Activated B cell treated with CpG ODN at 0.5 μM for 24 hours (primary cell): ENCODE data around the gene ODAPH. TPM values are rescaled to one million over a fixed set of nuclear protein-coding genes. Genes with fewer than 3 reads are reported as not detected.

ENCODE experiments used
- ATAC-seq: fragments of 200-7000 bp; cut with Tn5 transposase; one replicate; pipeline ENCODE4 v1.10.0; 2021; ENCODE audit warnings: low read depth, mild to moderate bottlenecking, moderate library complexity
- CTCF ChIA-PET: fragments of 350-600 bp; sonication (Branson Sonifier 250); formaldehyde crosslinking; loops from one replicate; lab custom pipeline; 2021; ENCODE audit warnings: antibody characterized with exemption; lab: Charles Lee
- POLR2A ChIA-PET: fragments of 350-600 bp; sonication (Branson Sonifier 250); formaldehyde crosslinking; loops from one replicate; lab custom pipeline; 2021; ENCODE audit warnings: antibody characterized with exemption; lab: Charles Lee
- DNase-seq: peaks from one replicate; pipeline ENCODE4 v3.0.0; 2022
- H3K27ac Mint-ChIP-seq: one replicate; pipeline ENCODE4 v1.8.0; 2020; ENCODE audit warnings: mixed read lengths
- H3K27me3 Mint-ChIP-seq: one replicate; pipeline ENCODE4 v1.8.0; 2021; ENCODE audit warnings: mixed read lengths
- H3K36me3 Mint-ChIP-seq: one replicate; pipeline ENCODE4 v1.8.0; 2021; ENCODE audit warnings: low read depth, mixed read lengths
- H3K4me1 Mint-ChIP-seq: one replicate; pipeline ENCODE4 v1.8.0; 2021; ENCODE audit warnings: mixed read lengths
- H3K4me3 Mint-ChIP-seq: one replicate; pipeline ENCODE4 v1.8.0; 2020; ENCODE audit warnings: mild to moderate bottlenecking, mixed read lengths
- H3K9me3 Mint-ChIP-seq: one replicate; pipeline ENCODE4 v1.8.0; 2020; ENCODE audit warnings: mixed read lengths
- CTCF ChIP-seq: fragments of 200-600 bp; IDR thresholded peaks from one replicate; pipeline ENCODE4 v1.8.0; 2022; ENCODE audit warnings: antibody characterized with exemption, mild to moderate bottlenecking
- intact Hi-C: fragments of 100-400 bp; cut with micrococcal nuclease; formaldehyde crosslinking; loops from one replicate; pipeline ENCODE4 v1.15.1; 2024
- total RNA-seq: library from RNA; stranded (reverse); gene quantifications from 2 replicates; pipeline ENCODE4 v1.2.3, GENCODE V29; 2022

ODAPH gene
- total RNA-seq, 1 donor from 2014 or later = not detected

- intact Hi-C loops = no loop called here
- no peak overlapping the region for H3K4me3 Mint-ChIP-seq
- TF ChIP-seq CTCF = no peak
- no peaks in the 10 kb centered on the region for H3K36me3 Mint-ChIP-seq
- H3K27me3 Mint-ChIP-seq = peaks cover 9% of the 10 kb centered on the region
- peaks cover 2% of the 10 kb centered on the region for H3K4me1 Mint-ChIP-seq
- DNase-seq (no peak), ATAC-seq (no peak)
- H3K27ac Mint-ChIP-seq = no peak overlapping the region
- no peaks in the 10 kb centered on the region for H3K9me3 Mint-ChIP-seq
- ChIA-PET POLR2A (no interaction called here), CTCF (interaction anchor here (1.2 kb wide), 1 partner anchor 281 kb away, joined by 3 read pairs; no protein-coding TSS in a partner anchor)
Observed at GRCh38 chr4:75566911-75567310, 11.0 kb downstream of the ODAPH start.

DNA sequence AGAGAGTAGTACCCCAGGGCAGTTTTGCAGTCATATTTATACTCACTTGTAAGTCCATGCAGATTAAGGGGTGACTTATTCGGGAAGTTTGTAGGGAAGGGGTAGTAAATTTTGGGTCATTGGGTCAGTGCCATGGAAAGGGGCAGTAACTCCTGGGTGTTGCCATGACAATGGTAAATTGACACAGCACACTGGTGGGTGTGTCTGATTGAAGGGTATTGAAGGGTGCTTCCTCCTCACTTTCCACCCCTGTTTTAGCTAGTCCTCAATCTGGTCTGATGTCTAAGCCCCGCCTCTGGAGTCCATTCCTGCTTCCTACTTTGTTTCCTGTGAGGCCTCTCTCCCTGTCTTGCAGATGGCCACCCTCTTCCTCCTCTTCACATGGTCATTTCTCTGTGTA, 11.9 kb downstream of the ODAPH start:
- no peak overlapping the region for H3K27ac Mint-ChIP-seq
- H3K27me3 Mint-ChIP-seq = peaks cover 8% of the 10 kb centered on the region
- no peak for ATAC-seq
- H3K36me3 Mint-ChIP-seq = no peaks in the 10 kb centered on the region
- no peaks in the 10 kb centered on the region for H3K9me3 Mint-ChIP-seq
- no peak overlapping the region for H3K4me3 Mint-ChIP-seq
- intact Hi-C loops = no loop called here
- peaks cover 2% of the 10 kb centered on the region for H3K4me1 Mint-ChIP-seq
- POLR2A ChIA-PET = no interaction called here
- no peak for DNase-seq
- CTCF ChIA-PET = interaction anchor here (1.2 kb wide), 1 partner anchor 280 kb away, joined by 3 read pairs; no protein-coding TSS in a partner anchor
- no peak for TF ChIP-seq CTCF

DNA sequence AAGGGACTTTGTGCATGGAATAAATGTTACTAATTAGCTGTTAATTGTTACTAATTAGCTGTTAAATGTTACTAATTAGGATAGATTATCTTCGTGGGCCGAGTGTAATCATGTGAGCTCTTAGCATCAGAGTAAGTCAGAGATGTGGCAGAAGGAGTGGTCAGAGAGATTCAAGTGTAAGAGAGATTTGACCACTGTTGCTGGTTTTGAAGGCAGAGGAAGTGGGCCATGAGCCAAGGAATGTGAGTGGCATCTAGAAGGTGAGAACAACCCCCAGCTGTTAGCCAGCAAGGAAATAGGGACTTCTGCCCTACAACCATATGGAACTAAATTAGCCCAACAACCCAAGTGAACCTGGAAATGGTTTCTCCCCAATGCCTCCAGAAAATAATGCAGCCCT, 28.2 kb downstream of the ODAPH start:
- intact Hi-C loops = loop anchor here (10.0 kb wide), 1 partner anchor 911 kb away; no protein-coding TSS in a partner anchor
- peaks cover 22% of the 10 kb centered on the region for H3K27me3 Mint-ChIP-seq
- ChIA-PET POLR2A (no interaction called here), CTCF (no interaction called here)
- ATAC-seq (no peak), DNase-seq (no peak)
- H3K4me3 Mint-ChIP-seq = no peak overlapping the region
- no peaks in the 10 kb centered on the region for H3K36me3 Mint-ChIP-seq
- no peaks in the 10 kb centered on the region for H3K4me1 Mint-ChIP-seq
- TF ChIP-seq CTCF = no peak
- H3K9me3 Mint-ChIP-seq = peaks cover 8% of the 10 kb centered on the region
- H3K27ac Mint-ChIP-seq = no peak overlapping the region

DNA sequence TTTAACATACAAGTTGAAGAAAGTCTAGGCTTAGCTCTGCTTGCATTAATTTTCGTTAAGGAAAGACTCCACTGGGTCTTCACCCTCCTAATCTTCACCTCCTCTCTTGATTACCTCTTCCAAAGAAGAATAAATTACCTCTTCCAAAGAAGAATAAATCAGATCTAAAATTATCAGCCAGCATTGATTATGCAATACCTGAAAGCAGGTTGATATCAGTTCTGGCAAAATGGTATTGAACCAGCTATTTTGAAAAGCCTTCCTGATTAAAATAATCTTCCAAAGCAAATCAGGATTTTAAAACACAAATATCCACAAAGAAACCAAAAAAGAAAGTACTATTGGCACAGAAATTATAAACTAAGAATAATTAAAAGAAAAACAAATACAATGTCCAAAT, 37.5 kb downstream of the ODAPH start:
- DNase-seq = no peak
- ChIA-PET CTCF (interaction anchor here (0.6 kb wide), 1 partner anchor 16 kb away, joined by 3 read pairs; no protein-coding TSS in a partner anchor), POLR2A (no interaction called here)
- Mint-ChIP-seq H3K4me1 (no peaks in the 10 kb centered on the region), H3K36me3 (no peaks in the 10 kb centered on the region), H3K9me3 (no peaks in the 10 kb centered on the region), H3K4me3 (no peak overlapping the region), H3K27ac (no peak overlapping the region), H3K27me3 (peaks cover 2% of the 10 kb centered on the region)
- intact Hi-C loops = no loop called here
- TF ChIP-seq CTCF = no peak
- ATAC-seq = no peak

DNA sequence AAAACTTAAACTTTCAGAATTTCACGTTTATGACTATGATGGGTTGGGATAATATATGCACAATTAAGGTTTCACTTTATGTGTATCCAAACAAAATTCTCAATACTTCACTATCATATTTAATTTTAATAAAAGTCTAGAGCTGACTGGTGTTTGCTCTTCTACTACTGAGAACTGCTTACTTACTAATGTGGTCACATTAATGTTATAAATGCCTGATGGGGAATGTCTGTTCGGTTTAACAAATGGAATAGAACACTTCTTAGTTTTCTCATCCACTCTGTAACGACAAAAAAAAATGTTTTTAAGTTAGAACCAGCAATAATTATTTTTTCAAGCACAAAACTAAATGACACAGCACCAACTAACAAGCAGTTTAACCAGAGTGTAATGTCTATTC, 40.2 kb downstream of the ODAPH start:
- POLR2A ChIA-PET = no interaction called here
- CTCF ChIA-PET = no interaction called here
- Mint-ChIP-seq H3K27me3 (peaks cover 4% of the 10 kb centered on the region), H3K27ac (no peak overlapping the region), H3K36me3 (no peaks in the 10 kb centered on the region), H3K4me1 (no peaks in the 10 kb centered on the region), H3K4me3 (no peak overlapping the region), H3K9me3 (no peaks in the 10 kb centered on the region)
- intact Hi-C loops = no loop called here
- DNase-seq (no peak), ATAC-seq (no peak)
- no peak for TF ChIP-seq CTCF
